Astrocyte of the spinal cord (primary cell): Measurements from ENCODE around the gene AGAP1.

Experiments
- DNase-seq: peaks from one replicate; pipeline ENCODE4 v3.0.0; 2011; ENCODE audit warnings: low read depth, low spot score
- H3K4me3 ChIP-seq: 2 replicates; pipeline ENCODE4 v1.5.1; 2011; ENCODE audit warnings: low read depth, mild to moderate bottlenecking, low read length, moderate library complexity
- CTCF ChIP-seq: IDR thresholded peaks from 2 replicates; pipeline ENCODE4 v1.5.1; 2012; ENCODE audit warnings: low read depth, mild to moderate bottlenecking, low read length, inconsistent platforms
- in situ Hi-C: cut with HindIII; loops from 2 replicates; pipeline ENCODE4 v1.10.0; 2017; ENCODE audit warnings: low sequenced_read_pairs

The AGAP1 gene

GRCh38 chr2:235495373-235496238, 1.8 kb downstream of the AGAP1 start:
- DNase-seq, result no peak
- H3K4me3 ChIP-seq, result peak overlapping the region; percentile 53
- TF ChIP-seq CTCF, result peak; percentile 17
- in situ Hi-C loops, result no loop called here

GRCh38 chr2:235496239-235496621, 2.4 kb downstream of the AGAP1 start:
- in situ Hi-C loops, result no loop called here
- no peak for TF ChIP-seq CTCF
- H3K4me3 ChIP-seq, result no peak overlapping the region
- no peak for DNase-seq

GRCh38 chr2:235497096-235497495, 3.3 kb downstream of the AGAP1 start:
- TF ChIP-seq CTCF, result no peak
- DNase-seq, result no peak
- no peak overlapping the region for H3K4me3 ChIP-seq
- in situ Hi-C loops, result no loop called here

- peak; percentile 26 for TF ChIP-seq CTCF
- peak; percentile 37 for DNase-seq
- no peak overlapping the region for H3K4me3 ChIP-seq
- in situ Hi-C loops, result no loop called here
These were observed 4.7 kb downstream of the AGAP1 start for GRCh38 chr2:235498541-235498940.

- in situ Hi-C loops, result no loop called here
- DNase-seq, result no peak
- no peak for TF ChIP-seq CTCF
- no peak overlapping the region for H3K4me3 ChIP-seq
These were observed 5.3 kb downstream of the AGAP1 start for GRCh38 chr2:235498946-235499812.

GRCh38 chr2:235500110-235500760, 6.4 kb downstream of the AGAP1 start:
- DNase-seq, result no peak
- TF ChIP-seq CTCF, result no peak
- in situ Hi-C loops, result no loop called here
- H3K4me3 ChIP-seq, result no peak overlapping the region
